Type B pancreatic cell (in vitro differentiated cells): ENCODE data around the gene HOXB9. TPM values are rescaled to one million over a fixed set of nuclear protein-coding genes. Genes with fewer than 3 reads are reported as not detected.

Experiments used
- DNase-seq: peaks from one replicate; pipeline ENCODE4 v3.0.0; 2021; ENCODE audit warnings: mixed read lengths; ENCODE audit not compliant: unreplicated experiment; ENCODE audit errors: extremely low spot score
- H3K27ac Mint-ChIP-seq: 2 replicates; pipeline ENCODE4 v1.8.0; 2021; ENCODE audit warnings: mild to moderate bottlenecking, mixed read lengths
- H3K27me3 Mint-ChIP-seq: 2 replicates; pipeline ENCODE4 v1.8.0; 2021; ENCODE audit warnings: mixed read lengths
- H3K36me3 Mint-ChIP-seq: 2 replicates; pipeline ENCODE4 v1.8.0; 2021; ENCODE audit warnings: mixed read lengths
- H3K4me1 Mint-ChIP-seq: one replicate; pipeline ENCODE4 v1.8.0; 2021; ENCODE audit warnings: mixed read lengths; ENCODE audit not compliant: unreplicated experiment
- H3K4me3 Mint-ChIP-seq: 2 replicates; pipeline ENCODE4 v1.8.0; 2021; ENCODE audit warnings: mild to moderate bottlenecking, mixed read lengths
- H3K9me3 Mint-ChIP-seq: 2 replicates; pipeline ENCODE4 v1.8.0; 2021; ENCODE audit warnings: mixed read lengths
- total RNA-seq: library from RNA; stranded (reverse); gene quantifications from 2 replicates; pipeline ENCODE4 v1.2.1, GENCODE V29; 2021; ENCODE audit warnings: low replicate concordance
- TF ChIP-seq, protein P1 (sequence below): fragments of 200-600 bp; sonication (generic); conservative IDR thresholded peaks from 2 replicates; pipeline ENCODE4 v1.5.0; 2021; ENCODE audit warnings: antibody characterized with exemption, mild to moderate bottlenecking

Gene HOXB9
- total RNA-seq, 1 donor from 2014 or later: 9.4 TPM

DNA sequence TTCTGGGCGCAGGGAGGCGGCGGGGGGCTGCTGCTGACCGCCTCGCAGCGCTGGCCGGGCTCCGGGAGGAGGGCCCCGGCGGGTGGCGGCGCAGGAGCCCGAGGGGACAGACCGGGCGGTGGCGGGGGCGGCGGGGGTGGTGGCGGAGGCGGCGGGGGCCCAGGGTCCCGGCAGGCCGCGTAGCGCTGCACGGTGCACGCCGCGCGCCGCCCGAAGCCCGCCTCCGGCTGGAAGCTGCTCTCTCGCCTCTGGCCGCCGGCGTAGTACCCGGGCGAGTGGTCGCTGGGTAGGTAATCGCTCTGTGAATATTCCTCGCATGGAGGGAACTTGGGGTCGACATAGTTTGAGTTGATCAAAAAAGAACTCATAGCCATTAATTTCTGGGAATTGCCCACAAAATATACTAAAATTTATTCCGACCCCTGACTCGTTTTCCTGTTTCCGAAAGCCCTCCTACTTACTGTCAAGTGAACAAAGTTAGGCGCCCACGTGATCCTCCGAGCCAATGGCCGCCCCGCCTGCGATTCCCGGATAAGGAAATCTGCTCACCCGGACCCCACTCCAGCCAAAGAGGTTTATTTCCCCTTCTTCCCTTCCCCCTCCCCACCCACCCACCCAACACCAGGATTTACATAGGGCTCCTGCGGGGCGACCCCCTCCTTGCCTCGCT lies 48.1 kb downstream of the HOXB9 start, which contains the start of gene HOXB4:
HOXB4 (minus strand) TSS at position 405 of the 670 bp plus-strand sequence; CDS start at position 374, 31 bp downstream.
- Mint-ChIP-seq H3K36me3 (peaks cover 18% of the 10 kb centered on the region), H3K27ac (peak within 1 kb of the TSS; percentile 97), H3K4me1 (peaks cover 39% of the 10 kb centered on the region), H3K4me3 (peak within 1 kb of the TSS; percentile 91), H3K27me3 (peaks cover 72% of the 10 kb centered on the region), H3K9me3 (no peaks in the 10 kb centered on the region)
- TF ChIP-seq, protein P1, sequence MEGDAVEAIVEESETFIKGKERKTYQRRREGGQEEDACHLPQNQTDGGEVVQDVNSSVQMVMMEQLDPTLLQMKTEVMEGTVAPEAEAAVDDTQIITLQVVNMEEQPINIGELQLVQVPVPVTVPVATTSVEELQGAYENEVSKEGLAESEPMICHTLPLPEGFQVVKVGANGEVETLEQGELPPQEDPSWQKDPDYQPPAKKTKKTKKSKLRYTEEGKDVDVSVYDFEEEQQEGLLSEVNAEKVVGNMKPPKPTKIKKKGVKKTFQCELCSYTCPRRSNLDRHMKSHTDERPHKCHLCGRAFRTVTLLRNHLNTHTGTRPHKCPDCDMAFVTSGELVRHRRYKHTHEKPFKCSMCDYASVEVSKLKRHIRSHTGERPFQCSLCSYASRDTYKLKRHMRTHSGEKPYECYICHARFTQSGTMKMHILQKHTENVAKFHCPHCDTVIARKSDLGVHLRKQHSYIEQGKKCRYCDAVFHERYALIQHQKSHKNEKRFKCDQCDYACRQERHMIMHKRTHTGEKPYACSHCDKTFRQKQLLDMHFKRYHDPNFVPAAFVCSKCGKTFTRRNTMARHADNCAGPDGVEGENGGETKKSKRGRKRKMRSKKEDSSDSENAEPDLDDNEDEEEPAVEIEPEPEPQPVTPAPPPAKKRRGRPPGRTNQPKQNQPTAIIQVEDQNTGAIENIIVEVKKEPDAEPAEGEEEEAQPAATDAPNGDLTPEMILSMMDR: no peak
- no peak for DNase-seq

DNA sequence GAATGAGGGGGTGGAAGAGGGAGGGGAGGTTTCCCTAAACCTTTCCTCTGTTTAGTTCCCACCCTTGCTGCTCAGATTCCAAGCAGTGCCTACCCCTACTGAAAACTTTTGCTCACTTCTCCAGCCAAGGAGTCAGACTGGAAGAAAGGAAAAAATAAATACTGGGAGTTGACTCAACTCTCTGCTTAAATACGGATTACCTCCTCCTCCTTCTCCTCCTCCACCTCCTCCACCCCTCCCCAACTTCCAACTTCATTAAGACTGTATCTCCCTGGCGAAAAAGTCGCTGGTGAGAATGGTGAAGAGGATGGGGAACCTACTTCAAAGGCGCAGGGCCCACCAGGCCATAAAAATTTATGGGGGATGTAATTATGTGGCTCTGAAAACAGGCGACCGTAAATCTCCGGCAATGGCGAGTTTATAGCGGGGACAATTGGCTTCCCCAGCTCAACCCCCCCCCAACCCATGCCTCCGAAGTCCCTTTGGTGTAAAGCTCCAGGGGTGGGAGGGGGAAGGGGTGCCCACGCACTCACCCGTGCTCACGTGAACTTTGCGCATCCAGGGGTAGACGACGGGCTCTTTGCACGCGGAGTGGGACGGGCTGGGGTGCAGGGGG lies 48.7 kb downstream of the HOXB9 start:
- Mint-ChIP-seq H3K9me3 (no peaks in the 10 kb centered on the region), H3K27me3 (peaks cover 70% of the 10 kb centered on the region), H3K4me3 (no peak overlapping the region), H3K4me1 (peaks cover 37% of the 10 kb centered on the region), H3K36me3 (peaks cover 18% of the 10 kb centered on the region), H3K27ac (no peak overlapping the region)
- DNase-seq: no peak
- TF ChIP-seq, protein P1: no peak

DNA sequence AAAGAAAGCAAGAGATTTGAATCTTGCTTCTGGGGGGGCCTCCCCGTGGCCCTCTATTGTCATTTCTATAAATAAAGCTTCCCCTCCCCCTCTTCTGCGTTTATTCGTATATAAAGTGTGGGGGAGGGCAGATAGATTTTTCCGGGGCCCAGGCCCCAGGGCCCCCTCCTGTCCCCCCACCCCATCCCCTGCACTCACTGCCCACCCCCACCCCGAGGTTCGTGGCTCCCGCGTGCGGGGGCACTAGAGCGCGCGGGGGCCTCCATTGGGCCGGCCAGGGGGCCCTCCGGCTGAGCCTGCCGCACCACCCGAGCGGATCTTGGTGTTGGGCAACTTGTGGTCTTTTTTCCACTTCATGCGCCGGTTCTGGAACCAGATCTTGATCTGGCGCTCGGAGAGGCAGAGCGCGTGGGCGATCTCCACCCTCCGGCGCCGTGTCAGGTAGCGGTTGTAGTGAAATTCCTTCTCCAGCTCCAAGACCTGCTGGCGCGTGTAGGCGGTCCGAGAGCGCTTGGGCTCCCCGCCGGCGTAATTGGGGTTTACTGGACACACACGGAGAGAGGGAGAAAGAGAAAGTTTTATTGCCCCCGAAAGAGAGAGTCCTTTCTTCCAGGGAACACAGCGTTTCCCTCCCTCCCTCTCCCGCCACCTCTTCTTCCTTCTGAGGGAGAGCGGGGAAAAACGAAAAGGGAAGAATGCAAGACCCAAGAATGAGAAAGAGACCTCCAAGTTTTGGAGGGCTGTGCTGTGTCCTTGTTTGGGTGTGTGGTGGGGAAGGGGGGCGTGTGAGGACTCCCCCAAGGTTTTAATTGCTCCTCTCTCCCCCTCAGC lies 49.5 kb downstream of the HOXB9 start:
- H3K4me1 Mint-ChIP-seq: peaks cover 39% of the 10 kb centered on the region
- no peaks in the 10 kb centered on the region for H3K9me3 Mint-ChIP-seq
- H3K27me3 Mint-ChIP-seq: peaks cover 69% of the 10 kb centered on the region
- H3K4me3 Mint-ChIP-seq: no peak overlapping the region
- H3K27ac Mint-ChIP-seq: no peak overlapping the region
- no peak for DNase-seq
- TF ChIP-seq, protein P1: no peak
- H3K36me3 Mint-ChIP-seq: peaks cover 19% of the 10 kb centered on the region

DNA sequence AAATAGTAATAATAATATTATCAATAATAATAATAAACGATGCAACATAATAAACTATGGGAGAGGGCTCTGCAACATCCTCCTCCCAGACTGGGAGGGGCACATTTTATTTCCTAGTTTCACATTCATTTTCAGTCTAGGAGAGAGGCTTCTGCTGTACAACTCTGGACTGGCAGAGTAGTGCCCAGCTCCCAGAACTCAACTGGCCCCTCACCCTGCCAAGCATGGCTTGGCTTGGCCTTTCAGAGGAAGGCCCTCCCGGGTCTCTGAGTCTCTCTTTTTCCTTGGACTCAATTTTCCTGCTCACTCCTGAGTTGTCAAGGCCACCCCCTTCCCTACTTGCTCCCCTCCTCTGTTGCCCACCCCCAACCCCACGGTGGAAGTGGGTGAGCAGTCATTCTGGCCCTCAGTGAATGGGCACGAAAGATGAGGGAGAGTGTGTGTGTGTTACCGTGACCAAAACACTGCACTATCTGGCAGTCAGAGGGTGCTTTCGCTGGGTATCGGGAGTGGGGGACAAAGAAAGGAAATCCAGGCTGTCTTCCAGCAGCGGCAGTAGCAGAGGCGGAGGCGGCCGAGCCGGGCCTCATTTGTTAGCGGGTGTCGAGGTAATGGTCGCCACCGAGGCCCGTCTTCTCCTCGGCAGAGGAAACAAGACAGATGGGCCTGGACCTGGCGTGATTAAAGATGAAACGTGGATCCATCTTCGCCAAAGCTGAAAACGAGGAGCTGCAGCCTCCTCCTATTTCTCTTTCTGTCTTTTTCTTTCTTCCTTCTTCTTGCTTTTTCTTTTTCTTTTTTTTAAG lies 50.3 kb downstream of the HOXB9 start:
- peaks cover 22% of the 10 kb centered on the region for H3K36me3 Mint-ChIP-seq
- peaks cover 67% of the 10 kb centered on the region for H3K27me3 Mint-ChIP-seq
- no peaks in the 10 kb centered on the region for H3K9me3 Mint-ChIP-seq
- TF ChIP-seq, protein P1: no peak
- no peak overlapping the region for H3K4me3 Mint-ChIP-seq
- peaks cover 45% of the 10 kb centered on the region for H3K4me1 Mint-ChIP-seq
- no peak for DNase-seq
- H3K27ac Mint-ChIP-seq: no peak overlapping the region

DNA sequence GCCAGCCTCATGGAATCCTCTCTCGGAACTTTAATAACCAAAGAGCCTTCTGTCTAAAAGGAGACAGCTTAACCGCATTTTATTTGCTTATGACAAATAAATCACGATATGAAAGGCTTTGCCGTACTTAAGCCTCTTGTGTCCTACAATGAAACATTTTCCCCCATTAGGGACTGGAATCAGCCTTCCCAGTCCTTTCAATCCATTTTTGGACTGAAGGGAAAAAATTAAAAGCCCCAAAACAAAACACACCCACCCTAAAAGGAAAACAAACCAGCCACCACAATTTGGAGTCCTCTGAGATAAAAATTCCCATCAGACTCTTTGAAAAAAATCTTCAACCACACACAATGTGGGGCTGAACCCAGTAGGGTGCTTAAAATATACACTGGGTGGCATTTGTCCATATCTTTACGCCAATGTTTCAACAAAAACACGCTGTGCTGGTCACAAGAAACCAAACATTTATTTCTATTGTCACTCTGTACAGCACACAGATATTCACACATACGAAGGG lies 51.0 kb downstream of the HOXB9 start:
- DNase-seq: no peak
- Mint-ChIP-seq H3K4me1 (peaks cover 48% of the 10 kb centered on the region), H3K9me3 (no peaks in the 10 kb centered on the region), H3K27me3 (peaks cover 63% of the 10 kb centered on the region), H3K27ac (no peak overlapping the region), H3K4me3 (no peak overlapping the region), H3K36me3 (peaks cover 22% of the 10 kb centered on the region)
- TF ChIP-seq, protein P1: no peak
